Transverse colon (tissue), 4 donors: ENCODE data around the gene PCDHB5.
"Not testable (repeated sequence)": the region's sequence is repeated elsewhere in the genome, so short reads cannot be mapped to it uniquely, and the experiment has no call there.

Source experiments
- CTCF ChIP-seq, 5 experiments: fragments of 200-600 bp in 3 of 5; fragments of 450-650 bp in 2 of 5; sonication (generic) in 3 of 5; IDR thresholded peaks; 1 replicate in 2 of 5; 2 replicates in 3 of 5; pipeline ENCODE4 v1.5.1; 2016 to 2017; ENCODE audit warnings: antibody characterized with exemption in 5 of 5, inconsistent platforms in 3 of 5, mild to moderate bottlenecking in 2 of 5, moderate library complexity in 1 of 5
- POLR2A ChIP-seq: fragments of 450-650 bp; IDR thresholded peaks from one replicate; pipeline ENCODE4 v1.6.1; 2016; ENCODE audit warnings: antibody characterized with exemption, mild to moderate bottlenecking, moderate library complexity
- POLR2AphosphoS5 ChIP-seq, 3 donors: sonication (generic); formaldehyde crosslinking; IDR thresholded peaks; one replicate each; pipeline ENCODE4 v1.6.1; 2016; ENCODE audit warnings: antibody characterized with exemption in 3 of 3

GRCh38 chr5:141096586-141096985 lies 38.4 kb upstream of the PCDHB5 start:
- TF ChIP-seq CTCF (IDR thresholded peaks at IDR 0.05); POLR2AphosphoS5 (IDR thresholded peaks at IDR 0.05); POLR2A: not testable (repeated sequence)
